A549 (cell line): ENCODE measurements around the gene DLGAP1. TPM values are rescaled to one million over a fixed set of nuclear protein-coding genes. Genes with fewer than 3 reads are reported as not detected.

Source experiments
- ATAC-seq, 2 experiments: fragments of 200-7000 bp in 1 of 2; fragments of >200 bp in 1 of 2; cut with Nextera tagmentation in 1 of 2; cut with Tn5 transposase in 1 of 2; 3 replicates each; pipeline versions ENCODE4 v1.8.0 to v1.9.1; 2018 to 2020; ENCODE audit warnings: mild to moderate bottlenecking in 1 of 2, moderate library complexity in 1 of 2
- CTCF ChIA-PET: fragments of 300-600 bp; sonication (Branson Sonifier 250); formaldehyde crosslinking; extraction: SDS; loops from one replicate; lab custom pipeline; 2021; ENCODE audit warnings: antibody characterized with exemption, inconsistent platforms; lab: Yijun Ruan, JAX
- POLR2A ChIA-PET: fragments of 350-600 bp; formaldehyde crosslinking; extraction: SDS; loops from one replicate; lab custom pipeline; 2021; ENCODE audit warnings: antibody characterized with exemption, inconsistent platforms; lab: Yijun Ruan, JAX
- DNase-seq, 2 experiments: peaks; one replicate each; pipeline versions ENCODE4 v3.0.0 to v3.0.0-alpha.2; 2011 to 2016; ENCODE audit warnings: low read depth in 1 of 2, low spot score in 1 of 2
- FAIRE-seq: peaks from 2 replicates; lab custom pipeline; 2011; peaks lifted over from hg19 to GRCh38; lab: Jason Lieb, UNC
- H3K27ac ChIP-seq, 2 experiments: fragments of >200 bp; sonication (Bioruptor Twin); formaldehyde crosslinking; 3 replicates each; pipeline ENCODE4 v1.5.1; 2016 to 2017
- H3K4me1 ChIP-seq: fragments of >200 bp; sonication (Bioruptor Twin); formaldehyde crosslinking; 3 replicates; pipeline ENCODE4 v1.6.1; 2016
- H3K4me2 ChIP-seq: fragments of >200 bp; sonication (Bioruptor Twin); formaldehyde crosslinking; 3 replicates; pipeline ENCODE4 v1.6.1; 2016
- H3K4me3 ChIP-seq: fragments of >200 bp; sonication (Bioruptor Twin); formaldehyde crosslinking; 3 replicates; pipeline ENCODE4 v1.5.1; 2016
- H3K9me3 ChIP-seq: fragments of >200 bp; sonication (Bioruptor Twin); formaldehyde crosslinking; 3 replicates; pipeline ENCODE4 v1.6.1; 2016
- CHD4 ChIP-seq: fragments of 200-600 bp; sonication (generic); IDR thresholded peaks from 2 replicates; pipeline ENCODE4 v1.6.1; 2016; ENCODE audit warnings: antibody characterized with exemption, mild to moderate bottlenecking, borderline replicate concordance
- EHF ChIP-seq: fragments of 250-450 bp; sonication (Bioruptor Pico); IDR thresholded peaks from 2 replicates; pipeline ENCODE4 v1.5.0; 2020; ENCODE audit warnings: mild to moderate bottlenecking
- HDAC2 ChIP-seq: fragments of 200-600 bp; sonication (generic); IDR thresholded peaks from 2 replicates; pipeline ENCODE4 v1.6.1; 2016
- HEYL ChIP-seq: fragments of 250-450 bp; sonication (Bioruptor Pico); IDR thresholded peaks from 2 replicates; pipeline ENCODE4 v1.8.0; 2021; ENCODE audit warnings: mild to moderate bottlenecking, moderate library complexity
- HOXA7 ChIP-seq: fragments of 250-450 bp; sonication (Bioruptor Pico); IDR thresholded peaks from 2 replicates; pipeline ENCODE4 v1.5.0; 2020; ENCODE audit warnings: mild to moderate bottlenecking, moderate library complexity
- HOXB5 ChIP-seq: fragments of 250-450 bp; sonication (Bioruptor Pico); IDR thresholded peaks from 2 replicates; pipeline ENCODE4 v1.5.0; 2020; ENCODE audit warnings: mild to moderate bottlenecking, moderate library complexity
- JUNB ChIP-seq: fragments of >200 bp; sonication (Bioruptor Twin); formaldehyde crosslinking; IDR thresholded peaks from 2 replicates; pipeline ENCODE4 v1.6.1; 2016
- MAFK ChIP-seq: fragments of 450-650 bp; IDR thresholded peaks from 2 replicates; pipeline ENCODE4 v1.6.1; 2014; ENCODE audit not compliant: partially characterized antibody
- NPAS2 ChIP-seq: fragments of 250-450 bp; sonication (Bioruptor Pico); IDR thresholded peaks from 2 replicates; pipeline ENCODE4 v1.8.0; 2022; ENCODE audit warnings: mild to moderate bottlenecking, moderate library complexity, borderline replicate concordance
- POLR2A ChIP-seq: IDR thresholded peaks from 2 replicates; pipeline ENCODE4 v1.6.1; 2012; ENCODE audit warnings: mild to moderate bottlenecking, low read length
- POLR2AphosphoS2 ChIP-seq: conservative IDR thresholded peaks from 2 replicates; pipeline ENCODE4 v1.6.1; 2012; ENCODE audit warnings: low read length, improper control_type of control experiment, inconsistent platforms
- RAD21 ChIP-seq, 2 experiments: fragments of >200 bp in 1 of 2; sonication (Bioruptor Twin) in 1 of 2; formaldehyde crosslinking in 1 of 2; IDR thresholded peaks in 1 of 2; conservative IDR thresholded peaks in 1 of 2; 2 replicates in 1 of 2; 3 replicates in 1 of 2; pipeline ENCODE4 v1.6.1; 2012 to 2018; ENCODE audit warnings: inconsistent platforms in 1 of 2
- RFX5 ChIP-seq: fragments of 450-650 bp; IDR thresholded peaks from 2 replicates; pipeline ENCODE4 v1.7.1; 2014; ENCODE audit warnings: antibody characterized with exemption, mild to moderate bottlenecking, moderate library complexity
- SREBF2 ChIP-seq: fragments of 450-650 bp; IDR thresholded peaks from 2 replicates; pipeline ENCODE4 v1.6.1; 2014; ENCODE audit warnings: mild to moderate bottlenecking, moderate library complexity
- TFCP2L1 ChIP-seq: fragments of 250-450 bp; sonication (Bioruptor Pico); IDR thresholded peaks from 2 replicates; pipeline ENCODE4 v1.5.0; 2021; ENCODE audit warnings: mild to moderate bottlenecking
- ZC3H11A ChIP-seq: fragments of 450-650 bp; IDR thresholded peaks from 2 replicates; pipeline ENCODE4 v1.6.1; 2014; ENCODE audit warnings: antibody characterized with exemption, mild to moderate bottlenecking
- ZSCAN20 ChIP-seq: fragments of 250-450 bp; sonication (Bioruptor Pico); IDR thresholded peaks from 2 replicates; pipeline ENCODE4 v1.8.0; 2022; ENCODE audit warnings: mild to moderate bottlenecking, moderate library complexity
- WGBS: methylation state at CpG from one replicate; pipeline ENCODE4 v1.1.6; 2017; ENCODE audit errors: missing lambda C conversion rate; 5-methylcytosine and 5-hydroxymethylcytosine counted together
- polyA plus RNA-seq, 4 experiments: library from polyadenylated mRNA; depleted of rRNA in 3 of 4; stranded (reverse); fragments of >200 nt; fragmentation: RNase III in 1 of 4; extraction: RNeasy Plus Mini Kit Qiagen cat#74134 plus additional on column Dnase treatment in 1 of 4; gene quantifications; 2 replicates in 3 of 4; 3 replicates in 1 of 4; pipeline ENCODE4 v1.2.3, GENCODE V29; 2011 to 2017
- TF ChIP-seq, protein P1 (sequence below): fragments of 250-450 bp; sonication (Bioruptor Pico); IDR thresholded peaks from 2 replicates; pipeline ENCODE4 v1.5.0; 2020; ENCODE audit warnings: low read depth, mild to moderate bottlenecking, moderate library complexity

Gene DLGAP1
- polyA plus RNA-seq, 2 of the 4 experiments (the other 2 are of a cell fraction), result 0.04 to 0.12 TPM

DNA sequence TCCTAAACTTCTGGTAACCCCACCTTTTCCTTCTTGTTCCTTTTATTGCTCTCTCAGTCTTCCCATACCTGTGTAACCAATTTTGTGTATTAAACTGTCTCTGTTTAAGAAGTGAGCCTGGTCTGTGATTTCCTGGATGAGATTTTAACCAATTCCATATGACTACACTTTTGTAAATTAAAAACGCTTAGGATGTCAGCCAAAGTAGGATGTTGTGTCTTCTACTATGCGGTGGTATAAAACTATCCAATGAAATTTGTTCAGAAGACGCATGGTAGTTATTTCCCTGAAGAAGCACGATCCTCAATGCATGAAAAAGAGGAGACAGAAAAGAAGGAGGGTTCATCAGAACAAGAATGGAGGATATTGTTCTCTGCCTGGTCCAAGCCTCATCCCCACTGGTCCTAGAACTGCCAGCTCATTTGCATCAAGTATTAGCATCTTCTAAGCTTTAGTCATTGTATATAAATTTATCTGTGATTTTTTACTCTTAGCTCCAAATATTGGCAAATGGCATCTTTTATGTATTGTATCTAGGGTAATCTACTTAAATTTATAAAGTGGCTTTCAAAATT lies 877.7 kb downstream of the DLGAP1 start:
- CTCF ChIA-PET, result interaction anchor here (0.7 to 3.1 kb wide), 3 partner anchors 8 to 859 kb away, joined by 3 to 12 read pairs (median 3); no protein-coding TSS in a partner anchor
- no peak for FAIRE-seq
- no peak for DNase-seq
- WGBS, result 95% methylated on average over 4 of the region's 4 CpGs
- no peak for ATAC-seq
- Histone ChIP-seq H3K4me2 (no peak overlapping the region), H3K4me1 (no peaks in the 10 kb centered on the region), H3K9me3 (no peaks in the 10 kb centered on the region), H3K4me3 (no peak overlapping the region), H3K27ac (no peak overlapping the region)
- TF ChIP-seq ZSCAN20 (CRISPR knock-in tag), result no peak
- POLR2A ChIA-PET, result no interaction called here

- peaks cover 3% of the 10 kb centered on the region; the same call in 2 of the 3 replicates for H3K4me1 ChIP-seq
- H3K9me3 ChIP-seq, result no peaks in the 10 kb centered on the region
- H3K4me2 ChIP-seq, result no peak overlapping the region
- ChIA-PET CTCF (no interaction called here), POLR2A (no interaction called here)
- DNase-seq (no peak), FAIRE-seq (no peak), ATAC-seq (no peak)
- no peak overlapping the region for H3K27ac ChIP-seq
- 96% methylated on average over 1 of the region's 1 CpG for WGBS
- TF ChIP-seq HEYL (CRISPR knock-in tag) (no peak), MAFK (peak; percentile 17)
- no peak overlapping the region for H3K4me3 ChIP-seq
Observed at GRCh38 chr18:3572761-3573160, 882.3 kb downstream of the DLGAP1 start.

DNA sequence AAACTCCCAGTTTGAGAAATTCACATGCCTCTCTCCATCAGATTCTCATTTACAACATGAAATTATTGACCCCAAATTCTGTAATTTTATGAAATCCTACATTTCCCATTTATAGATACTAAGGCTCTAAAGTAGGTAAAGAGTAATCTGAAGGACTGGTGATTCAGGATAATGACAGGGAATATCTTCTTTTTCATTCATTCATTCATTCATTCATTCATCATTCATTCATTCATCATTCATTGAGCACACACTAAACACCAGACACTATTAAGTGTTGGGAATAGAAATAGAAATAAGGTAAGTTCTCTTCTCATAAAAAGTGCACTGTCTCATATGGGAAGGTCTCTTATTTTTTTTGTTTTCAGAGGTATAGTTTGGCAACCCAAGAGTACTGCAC lies 888.3 kb downstream of the DLGAP1 start:
- FAIRE-seq, result no peak
- no peaks in the 10 kb centered on the region for H3K9me3 ChIP-seq
- POLR2A ChIA-PET, result no interaction called here
- peak overlapping the region; percentile 22; the same call in 1 of the 3 replicates for H3K4me2 ChIP-seq
- peaks cover 13% of the 10 kb centered on the region; the same call in 2 of the 3 replicates for H3K4me1 ChIP-seq
- no peak for ATAC-seq
- no peak for DNase-seq
- TF ChIP-seq HDAC2 (no peak), SREBF2 (no peak), RFX5 (no peak), JUNB (no peak)
- TF ChIP-seq, protein P1, sequence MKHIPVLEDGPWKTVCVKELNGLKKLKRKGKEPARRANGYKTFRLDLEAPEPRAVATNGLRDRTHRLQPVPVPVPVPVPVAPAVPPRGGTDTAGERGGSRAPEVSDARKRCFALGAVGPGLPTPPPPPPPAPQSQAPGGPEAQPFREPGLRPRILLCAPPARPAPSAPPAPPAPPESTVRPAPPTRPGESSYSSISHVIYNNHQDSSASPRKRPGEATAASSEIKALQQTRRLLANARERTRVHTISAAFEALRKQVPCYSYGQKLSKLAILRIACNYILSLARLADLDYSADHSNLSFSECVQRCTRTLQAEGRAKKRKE (CRISPR knock-in tag), result no peak
- TF ChIP-seq, all 56 proteins: peak for 0
- CTCF ChIA-PET, result no interaction called here
- H3K27ac ChIP-seq, result no peak overlapping the region
- H3K4me3 ChIP-seq, result no peak overlapping the region

GRCh38 chr18:3560755-3561154 lies 894.4 kb downstream of the DLGAP1 start:
- H3K9me3 ChIP-seq, result no peaks in the 10 kb centered on the region
- no peak overlapping the region for H3K4me3 ChIP-seq
- H3K4me1 ChIP-seq, result no peaks in the 10 kb centered on the region
- FAIRE-seq (no peak), DNase-seq (no peak)
- no peak overlapping the region for H3K4me2 ChIP-seq
- no peak overlapping the region for H3K27ac ChIP-seq
- no peak for TF ChIP-seq HOXA7 (CRISPR knock-in tag)
- no peak for TF ChIP-seq EHF
- TF ChIP-seq NPAS2, result no peak
- TF ChIP-seq TFCP2L1 (CRISPR knock-in tag), result no peak
- TF ChIP-seq POLR2AphosphoS2, result no peak
- no peak for TF ChIP-seq ZC3H11A
- no peak for TF ChIP-seq HOXB5 (CRISPR knock-in tag)
- no peak for TF ChIP-seq SREBF2
- no peak for TF ChIP-seq POLR2A
- no peak for TF ChIP-seq CHD4
- TF ChIP-seq RAD21 (conservative IDR thresholded peaks at IDR 0.05 in 1 of 2, IDR thresholded peaks at IDR 0.05 in 1 of 2), result no peak
- TF ChIP-seq, all 56 proteins: peak for 0
- ATAC-seq, result no peak
- WGBS, result 66% methylated on average over 3 of the region's 3 CpGs
- ChIA-PET POLR2A (interaction anchor here (0.6 kb wide), 1 partner anchor 62 kb away, joined by 3 read pairs; no protein-coding TSS in a partner anchor), CTCF (no interaction called here)
